Midbrain (tissue), 1 donor: ENCODE measurements around the gene CHI3L2.
A peak's percentile ranks its signal among the peaks of the same experiment; 100 is the strongest.
"Not testable (repeated sequence)": the region's sequence is repeated elsewhere in the genome, so short reads cannot be mapped to it uniquely, and the experiment has no call there.

Source experiments
- DNase-seq: peaks from one replicate; lab custom pipeline; 2025; lab: John Stamatoyannopoulos, UW

The CHI3L2 gene

DNA sequence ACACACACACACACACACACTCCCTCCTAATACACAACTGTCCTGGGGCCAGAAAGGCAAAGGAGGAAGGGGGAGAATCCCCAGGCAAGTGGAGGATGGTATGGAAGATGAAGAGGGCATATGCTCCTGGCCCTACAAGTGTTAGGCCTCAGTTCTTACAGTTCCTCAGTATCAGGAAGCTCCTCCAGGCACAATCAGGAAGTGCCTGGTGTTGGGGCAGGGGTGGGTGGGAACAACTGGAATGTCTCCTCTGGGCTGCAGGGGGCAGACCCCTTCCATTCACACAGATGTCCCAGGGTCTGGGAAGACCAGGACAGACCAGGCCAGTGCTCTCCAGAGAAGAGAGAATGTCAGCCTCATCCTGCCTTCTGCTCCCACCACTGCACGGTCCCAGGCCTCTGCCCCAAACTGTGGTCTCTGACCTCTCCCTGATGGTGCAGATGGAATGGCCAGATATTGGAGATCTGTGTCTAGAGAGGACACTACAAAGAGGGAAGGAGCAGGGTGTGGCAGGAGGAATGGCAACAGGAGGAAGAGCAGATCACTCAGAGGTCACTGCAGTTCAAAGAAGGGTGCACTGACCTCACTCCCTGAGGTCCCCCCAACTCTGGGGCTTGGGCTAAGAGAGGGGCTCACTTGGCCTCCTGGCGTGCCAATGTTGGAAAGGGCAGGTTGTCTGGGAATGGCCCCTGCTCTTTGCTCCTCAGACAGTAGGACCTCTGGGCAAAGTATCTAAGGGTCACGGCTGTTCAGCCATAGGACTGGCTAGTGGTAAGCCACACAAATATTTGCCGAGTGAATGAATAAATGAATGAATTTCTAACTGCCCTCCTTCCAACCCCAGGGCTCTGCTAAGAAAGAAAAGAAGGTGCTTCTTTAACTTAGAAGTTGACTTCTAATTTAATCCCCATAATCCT is 24.5 kb upstream of the CHI3L2 start:
- no peak for DNase-seq

DNA sequence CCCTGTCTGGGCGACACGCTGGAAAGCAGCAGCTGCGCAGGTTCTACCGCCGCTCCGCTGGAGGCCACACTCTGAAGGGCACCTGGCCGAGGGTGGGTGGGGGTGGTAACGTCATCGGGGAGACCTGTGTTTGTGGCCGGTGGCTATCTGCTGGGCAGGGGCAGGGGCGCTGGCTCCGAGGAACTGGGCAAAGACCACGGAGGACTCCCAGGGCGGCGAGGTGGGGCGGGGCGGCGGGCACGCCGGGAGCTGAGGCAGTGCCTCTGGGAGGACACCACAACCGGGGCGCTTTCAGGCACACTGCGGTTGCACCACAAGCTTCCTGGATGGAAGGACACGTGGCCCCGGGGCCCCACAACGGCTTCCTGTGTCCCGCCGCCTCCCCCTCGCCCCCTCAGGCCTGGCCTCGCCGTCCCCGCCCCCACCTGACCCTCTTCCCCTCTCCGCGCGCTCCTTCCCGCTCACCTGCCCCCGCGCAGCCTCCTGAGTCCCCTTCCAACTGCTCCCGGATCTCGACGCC is 23.8 kb upstream of the CHI3L2 start:
- peak; percentile 36 for DNase-seq

DNA sequence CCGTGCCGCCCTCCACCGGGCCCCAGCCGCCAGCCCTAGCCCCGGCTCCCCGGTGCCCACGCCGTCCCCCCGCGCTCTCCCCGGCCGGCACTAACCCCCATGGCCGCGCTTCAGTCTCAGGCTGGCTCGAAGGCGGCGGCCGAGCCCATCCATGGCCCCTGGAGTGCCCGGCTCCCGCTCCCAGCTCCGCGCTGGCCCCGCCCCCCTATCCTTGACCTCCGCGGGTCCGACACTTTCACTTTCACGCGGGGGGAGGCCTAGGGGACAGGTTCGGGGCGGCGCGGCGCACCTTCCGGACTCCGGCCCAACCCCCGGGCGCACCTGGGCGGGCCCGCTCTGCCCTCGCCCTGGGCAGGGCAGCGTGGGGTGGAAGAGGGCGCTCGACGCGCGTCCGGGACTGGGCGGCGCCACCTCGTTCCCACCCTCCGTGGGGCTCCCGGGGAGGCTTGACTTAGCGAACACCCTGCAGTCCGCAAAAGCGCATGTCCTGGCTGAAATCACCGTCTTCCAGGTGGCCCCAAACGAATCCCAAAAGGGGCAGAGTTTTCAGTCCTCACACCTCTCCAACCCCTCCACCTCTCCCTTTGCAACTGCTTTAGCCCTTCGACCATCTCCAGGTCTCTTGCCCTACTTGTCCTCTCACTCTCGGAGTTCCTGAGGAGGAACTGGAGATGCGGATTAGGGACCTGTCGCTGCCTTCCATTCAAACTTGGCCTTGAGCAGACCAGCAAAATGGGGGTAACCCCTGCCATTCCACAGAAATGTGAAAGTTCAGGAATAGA is 23.1 kb upstream of the CHI3L2 start:
- DNase-seq = peak; percentile 17

DNA sequence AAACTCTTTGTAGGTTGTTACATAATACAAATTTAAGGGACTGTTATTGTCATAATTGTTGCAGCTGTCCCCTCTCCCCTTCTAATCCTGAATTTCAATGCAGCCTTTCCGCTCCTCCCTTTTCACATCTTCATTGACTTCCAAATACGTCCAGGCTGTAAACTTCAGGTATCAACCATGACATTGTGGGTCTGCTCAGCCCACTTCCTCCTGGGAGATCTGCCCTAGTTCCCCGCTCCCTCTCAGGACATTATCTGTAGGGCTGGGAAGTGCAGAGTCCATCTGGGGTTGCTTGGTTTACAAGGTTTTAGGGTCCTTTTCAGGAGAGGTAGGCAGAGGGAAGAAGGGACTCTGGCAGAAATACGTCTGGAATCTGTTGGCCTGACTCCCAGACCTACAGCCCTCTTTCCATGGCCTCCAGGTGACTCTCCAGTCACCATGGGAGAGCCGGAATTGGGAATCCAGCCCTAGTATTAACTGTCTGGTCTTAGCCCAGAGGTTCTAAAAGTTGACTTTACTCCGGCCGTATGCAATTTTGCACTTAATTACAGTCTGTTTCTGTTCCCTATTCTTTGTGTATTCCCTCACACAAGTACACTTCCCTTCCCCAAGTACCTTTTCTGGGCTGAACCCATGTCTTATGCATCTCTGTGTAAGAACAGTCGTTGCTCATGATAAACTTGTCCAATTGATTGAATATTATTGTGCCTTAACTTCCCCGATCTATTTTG is 22.4 kb upstream of the CHI3L2 start:
- no peak for DNase-seq

DNA sequence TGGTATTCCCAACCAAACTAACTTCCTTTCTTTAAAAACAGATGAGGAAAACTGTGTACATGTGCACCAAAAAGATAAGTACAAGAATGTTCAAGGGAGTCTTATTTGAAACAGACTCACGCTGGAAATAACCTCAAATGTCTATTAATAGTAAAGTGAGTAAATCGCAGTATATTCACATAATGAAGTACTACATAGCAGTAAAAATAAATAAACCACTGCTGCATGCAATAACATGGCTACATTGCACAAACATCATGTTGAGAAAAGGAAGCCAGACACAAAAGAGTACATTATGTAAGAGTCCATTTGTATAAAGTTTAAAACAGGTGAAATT is 21.8 kb upstream of the CHI3L2 start:
- DNase-seq = no peak

DNA sequence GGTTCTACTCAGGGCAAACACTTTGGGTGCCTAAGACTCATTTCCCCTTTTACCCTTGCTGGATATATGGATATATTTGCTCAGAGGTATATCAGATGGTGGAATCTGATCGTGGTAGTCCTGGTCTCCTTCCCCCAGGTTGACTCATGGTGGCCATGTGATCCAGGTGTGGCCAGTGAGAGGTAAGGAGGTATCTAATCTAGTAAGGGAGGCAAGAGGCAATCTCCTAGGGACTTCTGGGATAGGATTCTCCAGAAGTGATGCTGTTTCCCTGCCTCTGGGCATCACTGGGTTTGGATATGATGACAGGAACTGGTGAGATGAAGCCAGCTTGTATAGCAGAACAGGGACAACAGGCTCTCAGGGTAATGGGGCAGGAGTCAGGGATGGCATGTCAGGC is 18.6 kb upstream of the CHI3L2 start:
- DNase-seq = no peak

DNA sequence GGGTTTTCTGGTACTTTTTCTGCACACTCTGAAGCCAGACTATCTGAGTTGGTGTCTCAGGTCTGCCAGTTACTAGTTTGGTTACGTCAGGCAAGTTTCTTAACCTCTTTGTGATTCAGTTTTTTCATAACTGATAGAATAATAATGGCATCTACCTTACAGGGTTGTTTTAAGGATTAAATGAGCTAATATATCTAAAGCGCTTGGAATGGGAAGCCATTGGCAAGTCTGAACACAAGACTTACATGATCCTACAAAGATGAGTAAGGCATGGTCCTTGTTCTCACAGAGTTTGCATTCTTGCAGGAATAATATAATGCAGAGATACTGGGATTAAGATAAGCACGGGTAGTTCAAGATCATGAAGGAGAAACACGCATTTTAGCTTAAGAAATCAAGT is 17.9 kb upstream of the CHI3L2 start:
- no peak for DNase-seq

DNA sequence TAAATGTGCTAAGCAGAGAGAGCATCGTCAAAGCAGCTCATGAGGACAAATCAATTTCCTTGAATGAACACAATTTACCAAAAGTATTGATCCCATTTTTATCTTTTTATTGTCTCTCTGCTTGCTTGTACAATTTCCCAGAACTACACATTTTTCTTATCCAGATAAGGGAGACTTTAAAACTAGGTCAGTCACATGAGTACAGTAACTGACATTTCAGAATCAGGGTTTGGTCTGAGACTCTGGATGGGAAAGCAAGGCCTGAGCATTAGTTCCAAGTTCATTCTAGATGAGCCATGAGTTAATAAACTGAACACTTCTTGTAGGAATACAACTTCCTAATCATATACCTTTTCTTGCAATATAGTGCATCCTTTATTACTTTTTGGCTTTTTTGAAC is 15.6 kb upstream of the CHI3L2 start:
- no peak for DNase-seq

DNA sequence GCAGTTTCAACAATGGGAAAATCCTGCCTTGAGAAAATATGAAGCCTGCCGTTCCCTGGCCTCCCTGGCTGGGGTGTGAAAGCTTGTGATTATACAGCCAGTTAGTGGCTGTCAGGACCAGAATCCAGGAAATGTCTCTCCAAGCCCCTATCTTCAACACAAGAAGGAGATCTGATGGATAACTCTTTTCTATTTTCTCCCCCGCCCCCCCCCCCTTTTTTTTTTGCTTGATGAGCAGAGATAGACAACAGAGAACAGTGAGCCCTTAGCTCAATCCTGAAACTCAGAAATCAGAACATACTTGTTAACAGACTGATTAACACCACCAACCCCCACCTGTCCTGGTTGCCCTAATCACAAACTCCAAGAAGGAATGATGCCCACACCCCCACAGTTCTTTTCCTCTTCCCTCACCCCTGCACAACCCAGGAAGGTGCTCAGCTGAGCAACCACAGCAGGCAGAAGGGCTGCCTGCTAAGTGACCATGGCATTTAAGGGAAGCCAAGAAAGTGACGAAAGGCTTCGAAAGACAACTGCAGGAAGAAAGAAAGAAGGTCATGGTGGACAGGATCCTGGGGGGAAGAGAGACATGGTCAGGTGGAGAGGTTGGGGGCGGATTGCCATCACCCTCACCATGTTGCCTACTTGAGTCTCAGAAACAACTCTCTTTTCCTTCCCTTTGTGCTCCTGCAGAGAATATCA is 14.7 kb upstream of the CHI3L2 start:
- no peak for DNase-seq

DNA sequence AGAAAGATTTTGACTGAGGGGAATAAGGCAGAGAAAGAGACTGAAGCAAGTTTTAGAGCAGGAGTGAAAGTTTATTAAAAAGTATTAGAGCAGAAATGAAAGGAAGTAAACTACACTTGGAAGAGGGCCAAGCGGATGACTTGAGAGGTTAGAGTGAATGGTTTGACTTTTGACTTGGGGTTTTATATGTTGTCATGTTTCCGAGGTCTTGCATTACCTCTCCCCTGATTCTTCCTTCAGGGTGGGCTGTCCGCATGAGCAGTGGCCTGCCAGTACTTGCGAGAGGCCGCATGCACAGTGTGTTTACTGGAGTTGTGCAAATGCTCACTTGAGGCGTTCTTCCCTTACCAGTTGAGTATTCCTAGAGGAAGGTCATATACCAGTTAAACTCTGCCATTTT is 14.1 kb upstream of the CHI3L2 start:
- DNase-seq = no peak

DNA sequence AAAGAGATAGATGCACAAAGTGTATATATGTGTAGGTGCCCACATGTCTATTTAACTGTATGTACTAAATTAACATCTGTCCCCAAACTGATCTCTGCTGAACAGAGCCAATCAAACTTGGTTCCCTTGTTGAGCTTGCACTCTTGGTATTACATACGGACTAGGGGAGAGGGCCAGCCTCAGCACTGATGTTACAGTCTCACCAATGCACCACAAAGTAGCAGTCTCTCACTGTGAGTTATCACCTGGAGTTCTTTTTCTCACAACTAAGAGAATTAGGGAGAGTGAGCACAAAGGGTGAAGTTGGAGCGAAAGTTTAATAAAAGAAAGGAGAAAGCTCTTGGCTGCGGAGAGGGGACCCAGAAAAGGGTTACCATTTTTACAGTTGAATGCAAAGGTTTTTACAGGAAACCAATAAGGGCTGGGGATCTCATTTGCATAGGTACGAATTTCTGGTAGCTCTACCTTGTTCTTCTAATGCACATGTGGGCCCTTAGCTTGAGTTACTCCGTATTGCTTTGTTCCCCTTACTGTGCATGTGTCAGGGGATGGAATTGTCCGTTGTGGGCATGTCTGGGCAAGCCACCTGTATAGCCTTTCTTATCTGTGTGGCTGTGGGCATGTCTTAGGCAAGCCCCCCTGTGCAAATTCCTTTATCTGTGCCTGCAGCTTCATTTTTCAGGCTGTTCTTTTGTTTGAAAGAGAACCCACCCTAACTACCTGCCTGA is 13.3 kb upstream of the CHI3L2 start:
- DNase-seq = no peak

DNA sequence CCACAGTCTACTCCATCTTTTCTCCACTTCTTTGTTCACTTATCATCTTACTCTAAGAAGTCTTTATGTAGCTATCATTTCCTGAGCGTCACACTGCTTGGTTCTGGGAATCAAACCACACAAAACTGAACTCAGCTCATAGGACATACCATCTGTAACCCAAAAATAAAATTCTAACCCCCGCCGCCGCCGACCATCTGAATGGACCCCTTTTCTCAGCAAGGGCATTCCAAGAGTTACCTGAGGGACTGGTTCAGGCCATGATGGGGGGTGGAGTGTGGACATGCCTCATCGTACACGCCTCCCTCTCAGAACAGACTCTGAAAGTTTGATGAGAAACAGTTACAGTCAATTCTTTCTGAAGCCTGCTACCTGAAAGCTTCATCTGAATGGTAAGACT is 12.6 kb upstream of the CHI3L2 start:
- DNase-seq = no peak

DNA sequence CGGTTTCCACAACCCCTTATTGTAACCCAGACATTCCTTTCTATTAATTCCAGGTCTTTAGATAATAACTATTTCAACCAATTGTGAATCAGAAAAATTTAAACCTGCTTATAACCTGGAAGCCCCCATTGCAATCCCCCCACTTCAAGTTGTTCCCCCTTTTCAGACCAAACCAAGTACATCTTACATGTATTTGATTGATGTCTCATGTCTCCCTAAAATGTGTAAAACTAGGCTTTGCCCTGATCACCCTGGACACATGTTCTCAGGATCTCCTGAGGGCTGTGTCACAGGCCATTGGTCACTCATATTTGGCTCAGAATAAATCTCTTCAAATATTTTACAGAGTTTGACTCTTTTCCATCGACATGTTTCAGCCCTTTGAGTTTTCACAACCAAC is 12.2 kb upstream of the CHI3L2 start:
- DNase-seq = not testable (repeated sequence)

DNA sequence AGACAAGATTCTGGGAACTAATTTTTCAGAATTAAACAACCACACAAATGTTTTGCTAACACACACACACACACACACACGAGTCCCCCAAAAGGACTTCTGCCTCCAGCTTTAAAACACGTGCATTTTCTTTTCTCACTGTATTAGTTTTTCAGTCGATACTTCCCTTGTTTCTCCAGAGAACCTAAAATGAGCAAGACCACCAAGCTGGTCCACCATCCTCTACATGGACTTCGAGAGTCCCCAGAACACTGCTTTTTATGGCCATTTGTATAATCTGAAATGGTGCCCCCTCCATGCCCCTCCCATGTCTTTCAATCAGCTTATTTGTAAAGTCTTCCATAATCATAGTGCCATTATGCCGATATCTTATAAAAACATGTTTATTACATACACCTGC is 10.8 kb upstream of the CHI3L2 start:
- no peak for DNase-seq

DNA sequence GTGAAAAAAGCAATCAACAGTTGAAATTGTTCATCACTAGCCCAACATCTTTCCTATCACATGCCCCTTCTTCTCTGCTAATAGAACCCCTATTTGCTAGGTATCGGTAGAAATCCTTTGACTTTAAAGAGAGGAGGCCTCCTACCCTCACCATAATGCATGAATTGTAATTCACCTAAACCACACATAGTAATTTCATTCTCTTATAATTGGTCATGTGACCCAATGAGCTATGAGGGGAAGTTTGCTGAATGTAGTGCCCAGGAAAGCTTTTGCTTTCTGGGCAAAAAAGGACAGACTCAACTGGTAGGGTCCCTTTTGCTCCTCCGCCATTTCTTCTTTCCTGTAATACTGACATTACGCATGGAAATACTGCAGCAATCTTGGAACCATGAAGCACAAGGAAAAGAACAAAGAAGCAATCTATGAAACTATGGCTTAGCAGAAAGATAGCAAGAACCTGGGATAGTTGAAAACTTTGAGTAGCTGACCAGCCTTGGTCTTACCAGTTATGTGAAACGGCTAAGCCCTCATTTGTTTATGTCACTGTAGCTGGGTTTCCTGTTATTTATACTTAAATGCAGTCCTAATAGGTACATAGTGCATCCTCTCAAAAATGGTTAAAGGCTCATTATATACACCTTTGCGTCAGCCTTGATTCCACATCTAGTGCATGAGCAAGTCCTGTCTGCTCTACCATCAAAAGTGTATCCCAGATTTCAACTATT is 10.2 kb upstream of the CHI3L2 start:
- no peak for DNase-seq

DNA sequence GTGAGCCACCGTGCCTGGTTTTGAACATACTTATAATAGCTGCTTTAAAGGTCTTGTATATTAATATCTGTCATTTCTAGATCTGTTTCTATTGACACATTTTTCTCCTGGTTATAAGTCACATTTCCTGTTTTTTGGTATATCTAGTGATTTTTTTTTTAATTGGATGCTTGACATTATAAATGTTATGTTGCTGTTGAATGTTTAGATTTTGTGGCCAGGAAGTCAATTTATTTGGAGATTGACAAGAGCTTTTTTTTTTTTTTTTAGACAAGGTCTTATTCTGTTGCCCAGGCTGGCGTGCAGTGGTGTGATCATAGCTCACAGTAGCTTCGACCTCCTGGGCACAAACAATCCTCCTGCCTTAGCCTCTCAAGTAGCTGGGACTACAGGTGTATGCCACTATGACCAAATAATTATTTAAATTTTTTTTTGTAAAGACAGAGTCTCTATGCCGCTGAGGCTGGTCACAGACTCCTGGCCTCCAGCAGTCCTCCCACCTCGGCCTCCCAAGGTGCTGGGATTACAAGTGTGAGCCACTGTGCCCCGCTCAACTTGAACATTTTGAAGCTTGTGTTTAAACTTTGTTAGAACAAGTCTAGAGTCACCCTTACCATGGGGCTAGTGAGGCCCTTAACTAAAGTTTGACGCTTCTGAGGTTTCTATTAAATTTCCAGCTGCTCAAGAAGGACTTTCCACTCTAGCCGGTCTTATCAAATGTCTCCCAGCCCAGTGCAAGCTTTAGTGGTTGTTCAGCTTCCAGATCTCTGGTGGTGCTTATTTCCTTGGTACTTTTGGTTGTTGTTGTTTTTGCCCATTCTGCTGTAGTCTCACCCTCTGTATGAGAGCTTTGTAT is 8.6 kb upstream of the CHI3L2 start:
- DNase-seq = no peak

DNA sequence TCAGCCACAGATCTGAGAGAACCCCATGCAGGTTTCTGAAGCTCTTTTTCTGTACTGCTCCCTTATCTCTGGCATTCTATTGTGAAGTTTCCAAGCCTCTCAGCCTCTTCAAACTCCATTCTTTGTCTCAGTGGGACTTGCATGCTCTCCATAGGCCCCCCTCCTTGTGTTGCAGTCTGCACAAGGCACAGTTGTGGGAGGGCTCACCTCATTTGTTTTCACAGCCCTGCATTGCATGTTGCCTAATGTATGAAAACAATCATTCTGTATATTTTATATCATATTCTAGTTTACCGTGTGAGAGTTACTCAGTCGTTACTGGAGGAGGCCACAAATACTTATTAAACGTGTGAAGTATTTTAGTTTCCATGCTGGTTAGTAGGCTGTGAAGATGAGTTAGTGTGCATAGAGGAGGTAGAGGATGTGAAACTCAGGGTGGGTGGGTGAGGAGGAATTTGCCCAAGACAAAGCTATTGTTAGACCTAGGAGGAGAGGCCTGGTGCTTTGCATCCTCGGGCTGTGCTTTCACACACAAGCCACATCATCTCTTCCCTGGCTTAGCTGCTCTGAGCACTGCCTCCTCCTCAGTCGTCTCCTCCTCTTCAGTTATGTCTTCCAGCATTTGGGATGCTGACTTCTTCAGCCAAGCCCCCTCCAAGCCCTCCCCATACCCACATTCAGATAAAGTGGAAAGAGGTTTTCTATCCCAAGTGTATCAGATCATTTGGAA is 7.8 kb upstream of the CHI3L2 start:
- peak; percentile 14 for DNase-seq

DNA sequence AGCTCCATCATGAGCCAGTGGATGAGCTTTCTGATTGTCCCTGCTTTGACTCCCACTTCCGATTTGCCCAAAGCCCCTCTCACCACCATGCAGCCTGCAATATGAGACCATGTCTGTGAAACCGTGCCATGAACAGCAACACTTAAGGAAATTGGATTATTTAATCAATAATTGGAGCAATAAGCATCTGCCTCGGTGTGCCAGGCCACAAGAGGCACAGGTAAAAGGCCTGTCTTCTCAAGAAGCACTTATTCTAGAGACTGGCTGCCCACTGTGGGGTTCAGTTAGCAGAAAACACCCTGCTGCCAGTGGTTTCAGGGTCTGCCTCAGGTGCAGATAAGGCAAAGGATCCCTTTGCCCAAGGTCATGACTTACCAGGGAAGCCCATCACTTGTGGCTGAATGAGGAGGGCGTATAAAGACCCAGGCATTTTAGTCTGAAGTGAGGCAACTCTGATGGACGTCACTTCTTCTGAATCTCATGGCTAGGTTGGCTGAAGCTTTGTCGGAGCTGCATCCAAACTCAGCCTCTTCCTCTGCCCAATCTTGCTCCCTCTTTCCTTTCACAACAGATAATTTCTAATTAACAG is 7.1 kb upstream of the CHI3L2 start:
- no peak for DNase-seq

DNA sequence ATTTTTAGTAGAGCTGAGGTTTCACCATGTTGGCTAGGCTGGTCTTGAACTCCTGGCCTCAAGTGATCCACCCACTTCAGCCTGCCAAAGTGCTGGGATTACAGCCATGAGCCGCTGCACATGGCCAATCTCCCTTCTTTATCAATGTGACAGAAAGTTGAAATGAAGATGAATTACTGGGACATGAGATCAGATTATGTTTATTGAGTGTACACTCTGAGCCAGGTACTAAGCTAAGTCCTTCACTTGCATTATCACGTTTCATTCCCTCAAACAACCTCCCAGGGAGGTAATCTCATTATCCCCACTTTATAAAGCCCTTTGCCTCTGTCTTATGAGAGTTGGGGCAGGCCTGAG is 6.3 kb upstream of the CHI3L2 start:
- DNase-seq = no peak
